A673 (cell line): ENCODE measurements around the gene DOCK1. TPM values are rescaled to one million over a fixed set of nuclear protein-coding genes. Genes with fewer than 3 reads are reported as not detected.

Source experiments
- BruUV-seq: library from RNA; stranded (reverse); fragments of 400-500 nt; replicated peaks from 2 replicates; lab custom pipeline; 2021; lab: Mats Ljungman, UMichigan
- CTCF ChIA-PET: fragments of 300-600 bp; sonication (Branson Sonifier 250); formaldehyde crosslinking; loops from one replicate; lab custom pipeline; 2022; ENCODE audit warnings: antibody characterized with exemption; lab: Charles Lee
- POLR2A ChIA-PET: fragments of 300-600 bp; sonication (Branson Sonifier 250); formaldehyde crosslinking; loops from one replicate; lab custom pipeline; 2022; ENCODE audit warnings: antibody characterized with exemption; ENCODE audit not compliant: low non-redundant PET; lab: Charles Lee
- DNase-seq: peaks from one replicate; pipeline ENCODE4 v3.0.0-alpha.2; 2015; ENCODE audit warnings: low spot score
- H3K27ac ChIP-seq: fragments of 200-600 bp; sonication (generic); 2 replicates; pipeline ENCODE4 v1.5.1; 2016; ENCODE audit warnings: mixed run types, low read depth, mild to moderate bottlenecking, mixed read lengths, antibody characterized with exemption, low read length; ENCODE audit not compliant: poor library complexity, severe bottlenecking
- H3K27me3 ChIP-seq: fragments of 200-600 bp; sonication (generic); replicated peaks from 2 replicates; pipeline ENCODE4 v1.6.1; 2017; ENCODE audit warnings: mixed run types, low read depth, mild to moderate bottlenecking, mixed read lengths, antibody characterized with exemption, low read length; ENCODE audit not compliant: insufficient read depth, poor library complexity
- H3K36me3 ChIP-seq: fragments of 200-600 bp; sonication (generic); 2 replicates; pipeline ENCODE4 v1.6.1; 2016; ENCODE audit warnings: mixed run types, mild to moderate bottlenecking, mixed read lengths, antibody characterized with exemption, low read length; ENCODE audit not compliant: insufficient read depth, poor library complexity, severe bottlenecking
- H3K4me1 ChIP-seq: fragments of 200-600 bp; sonication (generic); 2 replicates; pipeline ENCODE4 v1.6.1; 2017; ENCODE audit warnings: mixed run types, mild to moderate bottlenecking, mixed read lengths, antibody characterized with exemption, low read length; ENCODE audit not compliant: insufficient read depth, poor library complexity, severe bottlenecking
- H3K4me3 ChIP-seq: fragments of 200-600 bp; sonication (generic); 2 replicates; pipeline ENCODE4 v1.5.1; 2016; ENCODE audit warnings: low read depth, mixed run types, mild to moderate bottlenecking, mixed read lengths, low read length; ENCODE audit not compliant: poor library complexity, severe bottlenecking
- H3K9me3 ChIP-seq: fragments of 200-600 bp; sonication (generic); 2 replicates; pipeline ENCODE4 v1.6.1; 2016; ENCODE audit warnings: mixed run types, low read depth, mild to moderate bottlenecking, mixed read lengths, antibody characterized with exemption, low read length; ENCODE audit not compliant: poor library complexity, severe bottlenecking
- EZH2 ChIP-seq: fragments of 200-600 bp; sonication (generic); IDR thresholded peaks from 2 replicates; pipeline ENCODE4 v1.6.1; 2017; ENCODE audit warnings: borderline replicate concordance, low read depth, mild to moderate bottlenecking, mixed read lengths, antibody characterized with exemption, low read length; ENCODE audit not compliant: poor library complexity, severe bottlenecking
- intact Hi-C: fragments of 100-400 bp; cut with micrococcal nuclease; formaldehyde crosslinking; loops from one replicate; pipeline ENCODE4 v1.10.0; 2022; ENCODE audit not compliant: unreplicated experiment
- total RNA-seq: library from RNA; stranded (reverse); gene quantifications from 2 replicates; pipeline ENCODE4 v1.2.3, GENCODE V29; 2021
- TF ChIP-seq, protein P1 (sequence below): fragments of 300-800, 200-600 bp; sonication (generic); conservative IDR thresholded peaks from 2 replicates; pipeline ENCODE4 v1.5.1; 2017; ENCODE audit warnings: low read depth, mild to moderate bottlenecking, antibody characterized with exemption, low read length, moderate library complexity, mixed read lengths

The DOCK1 gene
- total RNA-seq, 1 experiment from 2014 or later, result 30.7 TPM

DNA sequence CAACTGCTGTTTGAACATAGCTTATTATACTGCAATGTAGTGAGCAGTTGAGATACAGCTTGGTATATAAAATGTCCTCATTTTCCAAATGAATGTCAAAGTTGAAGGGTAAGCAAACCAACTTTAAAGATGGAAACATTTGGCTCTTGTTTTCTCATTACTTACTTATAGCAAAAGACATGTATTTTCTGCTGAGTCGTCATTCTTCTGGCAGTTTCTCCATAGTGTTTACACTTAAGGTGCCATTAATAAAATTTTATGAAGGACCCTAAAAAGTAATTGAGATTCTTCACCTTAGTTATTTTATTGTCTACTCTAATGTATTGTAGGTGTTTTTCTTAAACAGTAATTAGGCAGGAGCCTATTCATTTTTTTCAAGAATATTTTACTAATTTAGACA, 222.6 kb downstream of the DOCK1 start:
- H3K9me3 ChIP-seq, result no peaks in the 10 kb centered on the region
- no TSS peak for BruUV-seq
- CTCF ChIA-PET, result no interaction called here
- DNase-seq, result no peak
- POLR2A ChIA-PET, result no interaction called here
- H3K36me3 ChIP-seq, result no peaks in the 10 kb centered on the region
- intact Hi-C loops, result no loop called here
- TF ChIP-seq, protein P1, sequence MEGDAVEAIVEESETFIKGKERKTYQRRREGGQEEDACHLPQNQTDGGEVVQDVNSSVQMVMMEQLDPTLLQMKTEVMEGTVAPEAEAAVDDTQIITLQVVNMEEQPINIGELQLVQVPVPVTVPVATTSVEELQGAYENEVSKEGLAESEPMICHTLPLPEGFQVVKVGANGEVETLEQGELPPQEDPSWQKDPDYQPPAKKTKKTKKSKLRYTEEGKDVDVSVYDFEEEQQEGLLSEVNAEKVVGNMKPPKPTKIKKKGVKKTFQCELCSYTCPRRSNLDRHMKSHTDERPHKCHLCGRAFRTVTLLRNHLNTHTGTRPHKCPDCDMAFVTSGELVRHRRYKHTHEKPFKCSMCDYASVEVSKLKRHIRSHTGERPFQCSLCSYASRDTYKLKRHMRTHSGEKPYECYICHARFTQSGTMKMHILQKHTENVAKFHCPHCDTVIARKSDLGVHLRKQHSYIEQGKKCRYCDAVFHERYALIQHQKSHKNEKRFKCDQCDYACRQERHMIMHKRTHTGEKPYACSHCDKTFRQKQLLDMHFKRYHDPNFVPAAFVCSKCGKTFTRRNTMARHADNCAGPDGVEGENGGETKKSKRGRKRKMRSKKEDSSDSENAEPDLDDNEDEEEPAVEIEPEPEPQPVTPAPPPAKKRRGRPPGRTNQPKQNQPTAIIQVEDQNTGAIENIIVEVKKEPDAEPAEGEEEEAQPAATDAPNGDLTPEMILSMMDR, result no peak
- TF ChIP-seq EZH2, result no peak
- no peaks in the 10 kb centered on the region for H3K27me3 ChIP-seq
- no peaks in the 10 kb centered on the region for H3K4me1 ChIP-seq
- H3K4me3 ChIP-seq, result no peak overlapping the region
- no peak overlapping the region for H3K27ac ChIP-seq

DNA sequence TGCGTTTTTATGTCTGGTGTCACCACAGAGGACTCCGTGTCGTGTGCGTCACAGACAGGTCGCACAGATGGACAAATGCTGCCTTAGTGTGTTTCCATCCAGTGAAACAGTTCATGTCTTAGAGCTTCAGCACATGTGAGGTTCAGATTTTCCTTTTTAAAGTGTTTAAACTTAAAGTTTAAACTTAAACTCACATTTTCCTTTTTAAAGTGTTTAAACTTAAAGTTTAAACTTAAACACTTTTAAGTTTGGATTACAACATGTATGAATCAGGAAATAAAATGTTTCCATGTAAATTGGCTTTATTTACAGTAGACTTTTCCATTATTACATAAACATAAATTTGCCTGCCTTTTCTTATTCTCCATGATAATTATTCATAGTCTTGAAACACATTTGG, 223.9 kb downstream of the DOCK1 start:
- no TSS peak for BruUV-seq
- Histone ChIP-seq H3K36me3 (no peaks in the 10 kb centered on the region), H3K4me1 (no peaks in the 10 kb centered on the region), H3K9me3 (no peaks in the 10 kb centered on the region), H3K4me3 (no peak overlapping the region), H3K27me3 (no peaks in the 10 kb centered on the region), H3K27ac (no peak overlapping the region)
- no peak for DNase-seq
- POLR2A ChIA-PET, result no interaction called here
- TF ChIP-seq, protein P1, result no peak
- no peak for TF ChIP-seq EZH2
- CTCF ChIA-PET, result no interaction called here
- intact Hi-C loops, result no loop called here

DNA sequence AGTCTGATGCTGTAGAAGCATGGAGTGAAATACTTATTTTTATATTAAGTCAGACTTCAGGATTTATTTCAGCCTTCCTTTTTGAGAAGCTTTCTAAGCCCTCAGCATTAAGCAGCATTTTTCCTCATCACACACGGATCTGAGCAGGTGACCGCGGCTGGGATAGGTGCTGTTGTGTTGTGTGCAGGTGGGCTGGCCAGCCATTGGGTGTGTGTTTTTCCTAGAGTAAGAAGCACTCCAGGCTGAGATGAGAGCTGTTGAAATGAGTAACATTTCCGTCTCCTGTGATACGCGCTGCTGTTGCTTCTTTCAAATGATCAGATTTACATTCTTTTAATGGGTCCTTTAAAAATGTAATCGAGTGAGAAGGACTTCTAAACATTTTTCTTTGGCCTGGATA, 227.2 kb downstream of the DOCK1 start:
- Histone ChIP-seq H3K27ac (no peak overlapping the region), H3K4me1 (no peaks in the 10 kb centered on the region), H3K4me3 (no peak overlapping the region), H3K36me3 (no peaks in the 10 kb centered on the region), H3K9me3 (no peaks in the 10 kb centered on the region), H3K27me3 (no peaks in the 10 kb centered on the region)
- ChIA-PET CTCF (no interaction called here), POLR2A (no interaction called here)
- no peak for DNase-seq
- no TSS peak for BruUV-seq
- TF ChIP-seq, protein P1, result no peak
- no peak for TF ChIP-seq EZH2
- intact Hi-C loops, result no loop called here
